Measurements from ENCODE around the gene BAZ1A. TPM values are rescaled to one million over a fixed set of nuclear protein-coding genes. Genes with fewer than 3 reads are reported as not detected.

BAZ1A gene, protein sequence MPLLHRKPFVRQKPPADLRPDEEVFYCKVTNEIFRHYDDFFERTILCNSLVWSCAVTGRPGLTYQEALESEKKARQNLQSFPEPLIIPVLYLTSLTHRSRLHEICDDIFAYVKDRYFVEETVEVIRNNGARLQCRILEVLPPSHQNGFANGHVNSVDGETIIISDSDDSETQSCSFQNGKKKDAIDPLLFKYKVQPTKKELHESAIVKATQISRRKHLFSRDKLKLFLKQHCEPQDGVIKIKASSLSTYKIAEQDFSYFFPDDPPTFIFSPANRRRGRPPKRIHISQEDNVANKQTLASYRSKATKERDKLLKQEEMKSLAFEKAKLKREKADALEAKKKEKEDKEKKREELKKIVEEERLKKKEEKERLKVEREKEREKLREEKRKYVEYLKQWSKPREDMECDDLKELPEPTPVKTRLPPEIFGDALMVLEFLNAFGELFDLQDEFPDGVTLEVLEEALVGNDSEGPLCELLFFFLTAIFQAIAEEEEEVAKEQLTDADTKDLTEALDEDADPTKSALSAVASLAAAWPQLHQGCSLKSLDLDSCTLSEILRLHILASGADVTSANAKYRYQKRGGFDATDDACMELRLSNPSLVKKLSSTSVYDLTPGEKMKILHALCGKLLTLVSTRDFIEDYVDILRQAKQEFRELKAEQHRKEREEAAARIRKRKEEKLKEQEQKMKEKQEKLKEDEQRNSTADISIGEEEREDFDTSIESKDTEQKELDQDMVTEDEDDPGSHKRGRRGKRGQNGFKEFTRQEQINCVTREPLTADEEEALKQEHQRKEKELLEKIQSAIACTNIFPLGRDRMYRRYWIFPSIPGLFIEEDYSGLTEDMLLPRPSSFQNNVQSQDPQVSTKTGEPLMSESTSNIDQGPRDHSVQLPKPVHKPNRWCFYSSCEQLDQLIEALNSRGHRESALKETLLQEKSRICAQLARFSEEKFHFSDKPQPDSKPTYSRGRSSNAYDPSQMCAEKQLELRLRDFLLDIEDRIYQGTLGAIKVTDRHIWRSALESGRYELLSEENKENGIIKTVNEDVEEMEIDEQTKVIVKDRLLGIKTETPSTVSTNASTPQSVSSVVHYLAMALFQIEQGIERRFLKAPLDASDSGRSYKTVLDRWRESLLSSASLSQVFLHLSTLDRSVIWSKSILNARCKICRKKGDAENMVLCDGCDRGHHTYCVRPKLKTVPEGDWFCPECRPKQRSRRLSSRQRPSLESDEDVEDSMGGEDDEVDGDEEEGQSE (N-terminal part only)
- total RNA-seq, result 5.6 TPM
- long read RNA-seq, full-length matches to known transcripts, result 1 of 2 reads
- long read RNA-seq, partial matches to known transcripts, result 1 of 2 reads
- long read RNA-seq, other reads (novel, unspliced or antisense), result 0 of 2 reads

DNA sequence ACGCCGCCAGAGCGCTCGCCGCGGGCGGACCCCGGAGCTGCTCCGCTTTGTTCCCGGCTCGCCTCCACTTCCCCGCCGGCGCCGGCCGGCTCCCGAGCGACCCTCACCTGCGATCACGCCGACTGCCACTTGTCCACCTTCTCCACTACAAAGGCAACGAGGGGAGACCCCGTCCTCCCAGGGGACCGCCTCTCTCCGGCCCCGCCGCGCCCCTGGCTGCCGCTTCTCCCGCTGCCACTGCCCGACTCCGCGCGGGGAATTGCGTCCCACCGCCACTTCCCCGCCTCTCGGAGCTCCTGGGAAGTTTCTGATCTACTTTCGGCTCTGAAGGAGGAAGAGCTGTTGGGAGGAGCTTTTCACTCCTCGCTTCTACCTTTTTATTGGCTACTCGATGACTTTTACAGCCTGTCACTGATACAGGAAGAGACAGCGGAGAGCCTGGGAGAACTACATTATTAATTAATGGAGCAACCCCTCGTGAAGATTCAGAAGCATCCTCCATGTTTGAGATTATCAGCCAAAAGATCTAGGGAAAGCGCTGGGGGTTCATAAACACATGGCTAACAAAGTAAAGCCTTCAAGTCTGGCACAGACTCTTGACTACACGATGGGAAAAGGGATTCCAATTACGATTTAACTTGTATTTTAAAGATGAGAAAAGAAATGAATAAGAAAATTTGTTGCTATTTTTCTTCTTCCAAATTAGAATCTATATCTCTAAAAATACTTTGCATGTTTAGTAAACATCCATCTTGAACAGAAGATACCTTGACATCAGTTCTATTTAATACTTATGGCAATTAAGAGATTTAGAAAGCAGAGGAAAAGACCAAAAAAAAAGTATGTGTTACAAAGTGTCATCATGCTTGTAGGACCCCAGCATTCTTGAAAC, at the start of gene BAZ1A:
TSS of gene BAZ1A (minus strand) at position 330 of the 892 bp plus-strand sequence. CDS start 756 bp downstream, outside the sequence.
- ATAC-seq, result peak; percentile 74
- peak; percentile 80 for DNase-seq (ENCODE audit: missing footprints)
- intact Hi-C loops (cut with DNase I), result loop anchor here (2.0 to 10.0 kb wide), 2 partner anchors 108 to 250 kb away; partner anchors contain the start of genes PPP2R3C, PRORP and SRP54

DNA sequence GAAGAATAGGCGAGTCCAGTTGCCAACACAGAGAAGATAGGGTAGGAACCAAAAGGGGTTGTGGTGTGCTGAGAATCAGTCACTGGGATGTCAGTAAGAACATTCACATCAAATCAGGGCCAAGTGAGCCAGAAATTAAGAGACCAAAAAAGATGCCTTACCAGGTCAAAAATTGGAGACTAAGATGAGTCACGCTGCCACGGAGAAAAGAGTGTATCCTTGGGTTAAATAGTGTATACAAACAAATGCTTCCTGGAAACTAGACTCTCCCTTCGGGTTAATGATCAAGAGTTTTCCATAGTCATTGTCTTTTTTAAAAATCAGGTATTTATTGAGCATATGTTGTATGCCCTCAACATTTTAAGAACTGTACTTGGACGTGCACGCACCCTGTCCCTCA, 45.2 kb upstream of the BAZ1A start:
- intact Hi-C loops (cut with DNase I), result no loop called here
- DNase-seq (ENCODE audit: missing footprints), result no peak
- no peak for ATAC-seq

DNA sequence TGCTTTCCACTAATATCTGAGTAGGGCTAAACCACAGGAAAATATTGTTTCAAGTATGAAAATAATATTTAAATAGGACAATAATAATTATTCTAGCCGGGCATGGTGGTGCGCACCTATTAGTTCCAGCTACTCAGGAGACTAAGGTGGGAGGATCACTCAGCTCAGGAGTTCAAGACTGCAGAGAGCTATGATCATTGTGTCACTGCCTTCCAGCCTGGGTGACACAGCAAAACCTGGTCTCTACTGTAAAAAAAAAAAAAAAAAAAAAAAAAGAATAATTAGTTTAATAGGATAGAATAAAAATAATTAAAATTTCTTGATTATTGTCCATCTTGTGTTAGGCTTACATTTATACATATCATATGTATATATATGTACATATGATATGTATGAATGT, 38.5 kb upstream of the BAZ1A start:
- intact Hi-C loops (cut with DNase I), result no loop called here
- ATAC-seq (no peak), DNase-seq (ENCODE audit: missing footprints) (no peak)

DNA sequence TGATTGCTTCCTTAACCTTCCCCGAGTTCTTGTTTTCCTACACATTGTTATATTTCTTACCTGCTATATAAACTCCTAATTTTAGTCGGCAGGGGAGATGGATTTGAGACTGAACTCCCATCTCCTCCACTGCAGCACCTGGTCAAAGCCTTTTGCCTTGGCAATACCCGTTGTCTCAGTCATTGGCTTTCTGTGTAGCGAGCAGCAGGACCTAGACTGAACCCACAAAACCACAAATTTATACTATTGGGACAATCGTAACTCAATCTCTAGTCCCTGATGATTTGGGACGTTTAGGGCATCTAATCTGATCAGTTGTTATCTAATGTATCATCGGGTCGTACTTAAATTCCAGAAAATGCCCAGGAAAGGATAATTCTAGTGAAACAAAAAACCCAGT, 37.8 kb upstream of the BAZ1A start:
- intact Hi-C loops (cut with DNase I), result no loop called here
- DNase-seq (ENCODE audit: missing footprints) (no peak), ATAC-seq (no peak)

DNA sequence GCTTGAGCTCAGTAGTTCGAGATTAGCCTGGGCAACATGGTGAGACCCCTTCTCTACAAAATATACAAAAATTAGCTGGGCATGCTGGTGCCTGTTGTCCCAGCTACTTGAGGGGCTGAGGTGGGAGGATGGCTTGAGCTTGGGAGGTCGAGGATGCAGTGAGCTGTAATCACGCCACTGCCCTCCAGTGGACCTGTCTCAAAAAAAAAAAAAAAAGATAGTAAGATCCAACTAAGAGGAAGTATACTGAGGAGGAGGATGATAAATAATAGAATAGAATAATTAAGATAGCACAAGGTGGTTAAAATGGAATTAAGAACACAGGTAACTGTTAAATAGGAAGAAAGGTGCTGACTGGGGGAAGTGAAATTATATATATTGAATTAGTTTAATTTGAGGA, 37.0 kb upstream of the BAZ1A start:
- intact Hi-C loops (cut with DNase I), result no loop called here
- ATAC-seq, result no peak
- DNase-seq (ENCODE audit: missing footprints), result no peak

DNA sequence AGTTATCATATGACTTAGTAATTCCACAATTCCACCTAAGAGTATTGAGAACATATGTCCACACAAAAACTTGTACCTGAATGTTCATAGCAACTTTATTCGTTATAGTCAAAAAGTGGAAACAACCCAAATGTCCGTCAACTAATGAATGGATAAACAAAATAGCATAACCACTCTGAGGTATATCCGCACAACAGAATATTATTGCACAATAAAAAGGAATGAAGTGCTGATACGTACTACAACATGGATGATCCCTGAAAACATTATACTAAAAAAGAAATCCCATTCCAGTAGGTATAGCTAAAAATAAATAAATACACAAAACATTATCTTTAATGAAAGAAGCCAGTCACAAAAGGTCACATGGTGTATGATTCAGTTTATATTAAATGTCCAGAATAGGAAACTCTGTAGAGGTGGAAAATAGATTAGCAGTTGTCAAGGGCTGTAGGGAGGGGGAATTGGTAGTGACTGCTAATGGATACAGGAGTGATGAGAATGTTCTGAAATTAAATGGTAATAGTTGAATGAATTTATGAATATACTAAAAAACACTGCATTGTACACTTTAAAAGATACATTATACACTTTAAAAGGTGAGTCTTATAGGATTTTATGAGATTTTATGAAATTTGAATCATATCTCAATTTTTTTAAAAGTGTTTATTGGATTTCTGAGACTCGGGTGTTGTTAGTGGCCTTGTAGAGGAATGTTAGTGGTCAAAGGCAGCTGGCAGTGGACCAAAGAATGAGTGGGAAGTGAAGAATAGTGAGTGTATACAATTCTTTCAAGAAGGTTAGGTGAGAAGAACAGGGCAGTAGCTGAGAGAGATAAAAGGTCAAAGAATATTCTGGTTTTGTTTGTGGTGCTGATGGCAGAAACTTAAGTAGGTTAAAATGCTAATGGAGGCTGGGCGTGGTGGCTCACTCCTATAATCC, 36.3 kb upstream of the BAZ1A start:
- ATAC-seq (no peak), DNase-seq (ENCODE audit: missing footprints) (no peak)
- intact Hi-C loops (cut with DNase I), result no loop called here

DNA sequence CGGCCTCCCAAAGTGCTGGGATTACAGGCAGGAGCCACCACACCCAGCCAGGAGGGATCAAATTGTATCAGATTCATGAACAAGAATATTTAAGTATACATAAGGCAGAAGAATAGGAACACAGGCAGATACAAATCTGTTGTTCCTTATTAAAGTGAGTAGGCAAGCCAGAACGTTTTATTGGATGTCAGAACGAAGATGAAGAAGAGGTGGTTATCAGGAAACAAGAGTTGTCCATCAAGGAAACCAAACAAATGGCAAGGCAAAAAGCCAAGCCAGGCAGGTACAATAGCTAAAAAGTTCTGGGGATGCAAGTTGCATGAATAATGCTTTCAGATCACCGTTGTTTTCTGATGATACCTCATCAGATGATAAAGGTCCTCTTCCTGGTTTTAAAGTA, 31.1 kb upstream of the BAZ1A start:
- no peak for DNase-seq (ENCODE audit: missing footprints)
- intact Hi-C loops (cut with DNase I), result no loop called here
- no peak for ATAC-seq

DNA sequence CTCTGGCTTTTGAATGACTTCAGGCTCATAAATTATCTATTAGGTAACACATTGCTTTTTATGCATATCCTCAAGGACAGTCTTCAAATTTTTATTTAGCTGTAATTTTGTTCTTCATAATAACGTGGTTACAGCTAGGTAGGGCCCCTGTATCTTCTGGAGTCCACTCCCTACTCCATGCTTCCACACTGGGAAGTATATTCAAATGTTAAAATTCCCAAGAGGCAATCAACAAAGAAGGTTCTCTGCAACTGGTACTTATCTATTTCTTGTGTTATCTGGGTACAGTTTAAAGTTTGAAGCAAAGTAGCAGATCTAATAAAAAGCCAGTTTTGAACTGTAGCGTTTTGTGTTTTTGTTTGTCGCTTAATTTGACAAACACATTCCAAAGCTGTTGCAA, 20.1 kb upstream of the BAZ1A start:
- DNase-seq (ENCODE audit: missing footprints) (no peak), ATAC-seq (no peak)
- intact Hi-C loops (cut with DNase I), result no loop called here

DNA sequence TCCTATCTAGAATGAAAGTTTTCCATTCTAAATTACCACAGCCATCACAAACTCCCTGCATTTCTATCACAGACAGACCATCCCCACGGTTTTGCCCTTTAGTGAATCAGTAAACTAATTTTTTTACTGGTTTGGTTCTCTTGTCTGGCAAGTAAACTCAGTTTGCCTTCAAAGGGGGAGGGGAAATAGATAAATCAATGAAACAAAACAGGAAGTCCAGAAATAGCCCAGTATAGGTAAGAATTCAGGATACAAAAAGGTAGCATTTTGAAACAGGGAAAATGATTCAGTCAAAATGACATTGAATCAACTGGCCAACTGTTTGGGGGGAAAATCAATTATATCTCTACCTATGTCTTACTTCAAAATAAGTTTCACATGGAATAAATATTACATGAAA, 15.8 kb upstream of the BAZ1A start:
- intact Hi-C loops (cut with DNase I), result no loop called here
- no peak for DNase-seq (ENCODE audit: missing footprints)
- no peak for ATAC-seq

DNA sequence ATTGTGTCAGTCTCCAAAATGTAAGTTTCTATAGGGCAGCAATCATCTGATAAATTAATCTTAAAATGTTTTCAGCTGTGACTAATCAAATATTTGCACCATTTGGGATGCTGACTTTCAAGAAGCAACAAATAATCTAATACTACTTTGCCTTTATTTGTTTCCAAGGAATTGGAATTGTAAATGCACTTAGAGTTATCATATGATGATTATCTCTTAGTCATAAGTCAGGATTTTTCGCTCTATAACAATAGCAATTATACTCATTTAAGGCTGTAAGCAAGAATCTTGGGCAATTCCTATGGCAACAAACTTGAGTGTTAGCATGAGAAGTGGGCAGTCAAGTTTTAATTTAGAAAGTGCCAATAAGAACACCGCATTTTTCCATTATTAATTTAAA, 13.0 kb upstream of the BAZ1A start:
- no peak for DNase-seq (ENCODE audit: missing footprints)
- ATAC-seq, result no peak
- intact Hi-C loops (cut with DNase I), result no loop called here

DNA sequence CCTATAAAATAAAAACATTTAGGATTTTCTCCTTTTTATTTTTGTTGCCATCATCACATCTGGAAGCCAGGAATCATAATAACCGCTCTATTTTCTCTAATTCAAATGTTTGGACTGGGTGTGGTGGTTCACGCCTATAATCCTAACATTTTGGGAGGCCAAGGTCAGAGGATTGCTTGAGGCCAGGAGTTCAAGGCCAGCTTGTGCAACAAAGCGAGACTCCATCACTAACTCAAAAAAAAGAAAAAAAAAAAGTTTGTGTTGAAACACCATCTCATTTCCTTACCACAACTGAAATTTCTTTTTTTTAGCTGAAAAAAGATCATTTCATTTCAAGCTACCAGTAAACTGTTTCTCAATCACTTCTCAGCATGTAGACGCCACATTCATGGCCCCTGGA, 8.8 kb upstream of the BAZ1A start:
- ATAC-seq (no peak), DNase-seq (ENCODE audit: missing footprints) (no peak)
- intact Hi-C loops (cut with DNase I), result no loop called here

DNA sequence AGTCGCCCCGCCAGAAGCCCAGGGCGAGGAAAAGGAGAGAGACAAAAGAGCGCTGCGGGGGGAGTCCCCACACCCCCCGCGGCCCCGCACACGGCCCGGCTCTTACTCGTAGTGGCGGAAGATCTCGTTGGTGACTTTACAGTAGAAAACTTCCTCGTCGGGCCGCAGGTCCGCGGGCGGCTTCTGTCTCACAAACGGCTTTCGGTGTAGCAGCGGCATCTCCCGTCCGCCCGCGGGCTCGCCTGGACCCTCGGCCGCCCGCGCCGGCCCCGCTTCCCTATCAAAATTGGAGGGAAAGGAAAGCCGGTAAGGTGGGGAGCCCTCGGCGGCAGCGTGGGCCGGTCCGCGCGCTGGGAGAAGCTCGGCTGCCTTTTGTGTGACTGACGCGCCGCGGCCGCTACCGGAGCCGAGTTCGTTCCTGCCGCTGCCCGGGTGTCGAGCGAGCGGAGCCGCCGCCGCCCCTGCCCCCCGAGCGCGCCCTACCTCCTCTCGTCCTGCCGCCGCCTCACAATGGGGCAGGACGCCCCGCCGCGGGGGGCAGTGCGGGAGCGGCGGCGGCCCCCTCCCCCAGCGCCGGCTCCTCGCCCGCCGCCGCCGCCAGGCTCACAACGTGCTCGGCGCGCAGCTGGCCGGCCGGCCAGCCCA, 652 bp downstream of the BAZ1A start:
- intact Hi-C loops (cut with DNase I), result loop anchor here (2.0 to 10.0 kb wide), 3 partner anchors 108 to 250 kb away; partner anchors contain the start of genes CFL2, PPP2R3C, PRORP and SRP54
- ATAC-seq (peak; percentile 45), DNase-seq (ENCODE audit: missing footprints) (peak; percentile 86)

DNA sequence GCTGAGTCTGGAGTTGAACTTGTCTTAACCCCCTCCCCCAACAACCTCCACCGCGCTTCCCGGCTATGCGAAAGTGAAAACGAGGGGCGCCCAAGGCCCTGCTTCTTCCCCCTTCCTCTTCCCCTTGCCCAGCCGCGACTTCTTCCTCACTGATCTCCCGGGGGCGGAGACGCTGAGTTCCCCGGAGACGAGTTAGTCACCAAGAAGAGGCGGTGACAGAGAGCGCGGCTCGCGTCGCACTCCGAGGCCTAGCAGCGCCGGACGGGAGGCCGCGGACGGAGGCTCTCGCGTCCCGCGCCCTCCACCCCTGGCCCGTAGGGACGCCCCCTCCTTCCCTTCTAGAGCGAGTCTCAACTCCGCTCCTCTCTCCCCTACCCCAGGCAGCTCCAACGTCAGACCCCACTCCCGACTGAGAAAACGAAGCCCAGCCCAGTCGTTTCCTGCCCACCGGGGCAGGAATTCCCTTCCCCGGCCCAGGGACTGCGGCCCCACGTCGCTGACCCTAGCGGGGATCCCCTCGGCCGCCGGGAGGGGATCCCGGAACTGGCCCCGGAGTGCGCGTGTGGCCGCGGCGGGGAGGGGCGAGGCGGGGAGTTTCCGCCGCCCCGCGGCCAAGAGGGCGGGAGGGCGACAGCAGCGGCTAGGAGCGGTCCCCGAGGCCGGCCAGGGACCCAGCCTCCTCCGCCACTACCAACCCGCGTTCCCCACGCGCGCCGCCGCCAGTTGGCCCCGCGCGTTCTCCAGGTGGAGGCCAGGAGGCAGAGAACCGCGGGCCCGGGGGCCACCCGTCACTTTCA, 1.4 kb downstream of the BAZ1A start:
- intact Hi-C loops (cut with DNase I), result loop anchor here (2.0 to 10.0 kb wide), 3 partner anchors 109 to 251 kb away; partner anchors contain the start of genes CFL2, PPP2R3C, PRORP and SRP54
- ATAC-seq (peak; percentile 86), DNase-seq (ENCODE audit: missing footprints) (peak; percentile 96)

DNA sequence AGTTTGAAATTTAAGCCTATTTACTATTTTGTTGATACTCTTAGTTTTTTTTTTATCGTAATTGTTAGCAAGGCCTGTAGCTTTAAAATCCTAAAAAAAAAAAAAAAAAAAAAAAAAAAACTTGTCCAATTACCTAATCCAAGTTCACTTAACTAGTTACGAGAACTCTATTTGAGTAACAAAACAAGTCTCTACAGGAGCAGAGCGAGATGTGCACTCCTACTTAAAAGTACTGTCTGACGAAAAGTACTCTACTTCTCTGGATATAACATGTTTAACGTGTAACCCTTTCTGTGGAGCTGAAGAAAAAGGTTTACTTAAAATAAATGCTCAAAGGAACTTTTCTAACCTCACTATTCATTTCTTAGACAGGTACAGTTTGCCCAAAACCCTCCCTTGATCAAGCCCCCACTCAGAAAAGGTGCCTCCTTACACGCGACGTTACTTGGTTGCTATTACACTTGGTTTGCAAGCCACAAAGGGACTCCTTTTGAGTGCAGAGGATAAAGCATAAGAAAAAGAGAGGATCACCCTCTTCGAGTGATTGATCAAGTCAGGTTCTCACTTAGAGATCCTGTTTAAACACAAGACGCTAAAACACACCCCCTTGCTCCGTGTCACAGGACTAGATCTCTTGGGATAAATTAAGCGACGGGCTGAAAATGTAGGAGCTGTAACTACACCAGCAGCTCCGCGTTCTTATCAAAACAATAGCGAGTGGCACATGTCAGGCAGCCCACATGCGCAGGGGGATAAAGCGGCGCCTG, 2.2 kb downstream of the BAZ1A start:
- DNase-seq (ENCODE audit: missing footprints) (no peak), ATAC-seq (no peak)
- intact Hi-C loops (cut with DNase I), result loop anchor here (5.0 to 10.0 kb wide), 2 partner anchors 161 to 252 kb away; partner anchors contain the start of genes CFL2, PPP2R3C and PRORP

DNA sequence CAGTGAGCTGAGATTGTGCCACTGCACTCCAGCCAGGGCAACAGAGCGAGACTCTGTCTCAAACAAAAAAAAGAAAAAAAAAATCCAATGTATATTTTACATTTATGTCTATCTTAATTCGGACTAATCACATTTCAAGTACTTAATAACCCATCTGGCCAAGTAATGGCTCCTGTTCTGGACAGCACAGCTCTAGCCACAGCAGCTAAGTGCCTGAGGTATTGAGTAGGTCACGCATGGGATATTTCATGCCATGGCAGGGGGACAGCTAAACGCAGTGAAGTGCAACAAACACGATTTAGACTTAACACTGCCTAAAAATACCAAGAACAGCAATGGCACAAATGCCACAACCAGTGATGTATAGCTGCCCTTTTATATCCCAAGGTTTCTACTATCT, 8.0 kb downstream of the BAZ1A start:
- DNase-seq (ENCODE audit: missing footprints) (no peak), ATAC-seq (no peak)
- intact Hi-C loops (cut with DNase I), result no loop called here
